OCI-LY3 (cell line): ENCODE measurements around the gene KLKB1.

Experiments
- CTCF ChIP-seq: fragments of 200-600, 300-600 bp; sonication (generic); IDR thresholded peaks from 2 replicates; pipeline ENCODE4 v1.5.1; 2014; ENCODE audit warnings: antibody characterized with exemption, low read length, low read depth
- EZH2phosphoT487 ChIP-seq: fragments of 200-600 bp; shearing (Covaris generic); IDR thresholded peaks from 2 replicates; pipeline ENCODE4 v1.6.1; 2018; ENCODE audit warnings: antibody characterized with exemption, mixed run types, low read depth

GRCh38 chr4:186260117-186260503 lies 32.8 kb downstream of the KLKB1 start:
- no peak for TF ChIP-seq CTCF
- TF ChIP-seq EZH2phosphoT487 = no peak
